Ishikawa (cell line): ENCODE data around the gene GJB1.

Source experiments
- CEBPB ChIP-seq: IDR thresholded peaks from 2 replicates; pipeline ENCODE4 v1.6.1; 2012
- EP300 ChIP-seq: IDR thresholded peaks from 2 replicates; pipeline ENCODE4 v1.6.1; 2012; ENCODE audit warnings: borderline replicate concordance
- FOXM1 ChIP-seq: IDR thresholded peaks from 2 replicates; pipeline ENCODE4 v1.6.1; 2012; ENCODE audit warnings: low read depth, borderline replicate concordance
- MAX ChIP-seq: IDR thresholded peaks from 2 replicates; pipeline ENCODE4 v1.6.1; 2012
- REST ChIP-seq: IDR thresholded peaks from 2 replicates; pipeline ENCODE4 v1.6.1; 2012; ENCODE audit warnings: low read depth, mild to moderate bottlenecking
- TAF1 ChIP-seq: IDR thresholded peaks from 2 replicates; pipeline ENCODE4 v1.6.1; 2012; ENCODE audit warnings: low read depth, mild to moderate bottlenecking
- YY1 ChIP-seq: IDR thresholded peaks from 2 replicates; pipeline ENCODE4 v1.6.1; 2012; ENCODE audit warnings: low read depth

- no peak for TF ChIP-seq FOXM1
- no peak for TF ChIP-seq EP300
- TF ChIP-seq MAX, result no peak
- TF ChIP-seq YY1, result no peak
- no peak for TF ChIP-seq TAF1
- TF ChIP-seq REST, result no peak
- no peak for TF ChIP-seq CEBPB
Observed at GRCh38 chrX:71178908-71179307, 44.1 kb upstream of the GJB1 start.
